Pancreas (tissue), 10 donors: Measurements from ENCODE around the gene ZNF593. TPM values are rescaled to one million over a fixed set of nuclear protein-coding genes. Genes with fewer than 3 reads are reported as not detected.

Experiments
- ATAC-seq, 4 donors: fragments of 200-7000 bp; cut with Tn5 transposase; one replicate each; pipeline versions ENCODE4 v1.8.0 to v1.9.1; 2020; ENCODE audit warnings: mild to moderate bottlenecking in 4 of 4, moderate library complexity in 4 of 4
- DNase-seq, 6 donors: peaks; one replicate each; pipeline ENCODE4 v3.0.0-alpha.2; 2020
- FAIRE-seq: peaks from 2 replicates; lab custom pipeline; 2012; peaks lifted over from hg19 to GRCh38; lab: Jason Lieb, UNC
- H3K27ac ChIP-seq, 4 donors: fragments of 200-600 bp; sonication (generic); 1 replicate in 3 of 4; 2 replicates in 1 of 4; pipeline versions ENCODE4 v1.5.0 to v1.8.0; 2020
- H3K27me3 ChIP-seq, 4 donors: fragments of 200-600 bp; one replicate each; pipeline ENCODE4 v1.8.0; 2021
- H3K36me3 ChIP-seq, 3 donors: fragments of 200-600 bp; sonication (generic) in 1 of 3; one replicate each; pipeline versions ENCODE4 v1.5.0 to v1.8.0; 2020 to 2021
- H3K4me1 ChIP-seq, 3 donors: fragments of 200-600 bp; one replicate each; pipeline ENCODE4 v1.8.0; 2021
- H3K4me3 ChIP-seq, 4 donors: fragments of 200-600 bp; sonication (generic) in 2 of 4; one replicate each; pipeline versions ENCODE4 v1.5.0 to v1.8.0; 2020 to 2021
- H3K9me3 ChIP-seq, 4 donors: fragments of 200-600 bp; one replicate each; pipeline ENCODE4 v1.8.0; 2021
- CTCF ChIP-seq, 4 donors: fragments of 200-600 bp; sonication (generic) in 3 of 4; IDR thresholded peaks; one replicate each; pipeline versions ENCODE4 v1.5.0 to v1.8.0; 2021; ENCODE audit warnings: antibody characterized with exemption in 4 of 4
- WGBS, 2 donors: extraction: QIAGEN DNeasy Blood & Tissue Kit; methylation state at CpG; one replicate each; pipeline ENCODE4 v1.1.7; 2013; 5-methylcytosine and 5-hydroxymethylcytosine counted together
- intact Hi-C, 3 donors: fragments of 100-400 bp; cut with DNase I; formaldehyde crosslinking; loops; one replicate each; pipeline versions ENCODE4 v1.11.1 to v1.14.2; 2022
- polyA plus RNA-seq, 2 donors: library from polyadenylated mRNA; stranded (reverse); fragments of 200-250 nt; gene quantifications; one replicate each; pipeline ENCODE4 v1.2.3, GENCODE V29; 2013
- total RNA-seq, 6 donors: library from RNA; stranded (reverse); fragmentation: NEBNext Ultra II Directional in 4 of 6; extraction: Animal tissue kit (Norgen Biotek cat#: 25700) in 4 of 6; gene quantifications; one replicate each; pipeline versions ENCODE4 v1.2.1 to v1.2.4, GENCODE V29; 2021 to 2023
- donor health status: healthy with polysubstance abuse.
- donor health status: DM: no; HTN: no; CAD: no; lungs with moderate emphysema.
- donor health status: DM: no; HTN: no; CAD: no.
- donor health status: control.
- donor health status: control.
- donor health status: Bipolar disorder and iron deficiency.
- donor health status: DM: yes; HTN: yes; CAD: no.
- donor health status: DM: no; HTN: no; CAD: no.
- donor health status: DM: no; HTN: no; CAD: no.
- donor health status: DM: yes; HTN: yes; CAD: no.

ZNF593 gene
- total and polyA plus RNA-seq, 8 donors: 18.4 to 80.7 (median 22.8) TPM

- TF ChIP-seq CTCF (IDR thresholded peaks at IDR 0.05): no peak
- DNase-seq (no peak), FAIRE-seq (no peak), ATAC-seq (no peak)
- Histone ChIP-seq H3K4me1 (peaks cover 0 to 9% (median 9%) of the 10 kb centered on the region in 3 donors), H3K36me3 (no peaks in the 10 kb centered on the region), H3K4me3 (no peak overlapping the region), H3K27ac (no peak overlapping the region), H3K9me3 (no peaks in the 10 kb centered on the region), H3K27me3 (no peaks in the 10 kb centered on the region)
- intact Hi-C loops: no loop called here
- 72 to 82% methylated on average over 4 of the region's 4 CpGs for WGBS, 2 donors
Observed at GRCh38 chr1:26166719-26167281, 2.9 kb upstream of the ZNF593 start.

GRCh38 chr1:26168410-26169197 lies 1.1 kb upstream of the ZNF593 start, which contains the start of gene C1orf232:
C1orf232 (minus strand) TSS chr1:26168963; CDS start chr1:26168499, 464 bp downstream.
- H3K4me3 ChIP-seq: peak within 1 kb of the TSS; percentile 63 to 98 (median 94)
- DNase-seq (peak in 2 of 6 donors; percentile 68 to 81), ATAC-seq (no peak), FAIRE-seq (no peak)
- intact Hi-C loops: no loop called here
- H3K27ac ChIP-seq: peak within 1 kb of the TSS; percentile 67 to 85 (median 74)
- 60 to 66% methylated on average over 5 of the region's 5 CpGs for WGBS, 2 donors
- peaks cover 0 to 9% (median 9%) of the 10 kb centered on the region in 3 donors for H3K4me1 ChIP-seq
- no peaks in the 10 kb centered on the region for H3K36me3 ChIP-seq
- no peak for TF ChIP-seq CTCF (IDR thresholded peaks at IDR 0.05)
- no peaks in the 10 kb centered on the region for H3K27me3 ChIP-seq
- no peaks in the 10 kb centered on the region for H3K9me3 ChIP-seq

- Histone ChIP-seq H3K27me3 (no peaks in the 10 kb centered on the region), H3K9me3 (no peaks in the 10 kb centered on the region), H3K4me3 (peak overlapping the region in 2 of 4 donors; percentile 94 to 98), H3K36me3 (no peaks in the 10 kb centered on the region), H3K27ac (peak overlapping the region in 3 of 4 donors; percentile 67 to 85 (median 80)), H3K4me1 (peaks cover 0 to 9% (median 9%) of the 10 kb centered on the region in 3 donors)
- 45 to 51% methylated on average over 4 of the region's 4 CpGs for WGBS, 2 donors
- FAIRE-seq: no peak
- ATAC-seq: no peak
- no peak for TF ChIP-seq CTCF (IDR thresholded peaks at IDR 0.05)
- intact Hi-C loops: no loop called here
- DNase-seq: no peak
Observed at GRCh38 chr1:26169198-26169554, 532 bp upstream of the ZNF593 start.

GRCh38 chr1:26170472-26170821 lies 739 bp downstream of the ZNF593 start:
- no peaks in the 10 kb centered on the region for H3K27me3 ChIP-seq
- intact Hi-C loops: loop anchor here in 1 of 3 donors (10.0 kb wide), 1 partner anchor 64 kb away; the partner anchor contains the start of gene CEP85
- DNase-seq (peak in 1 of 6 donors; percentile 33), FAIRE-seq (no peak), ATAC-seq (peak; percentile 11 to 50 (median 22))
- TF ChIP-seq CTCF (IDR thresholded peaks at IDR 0.05): no peak
- H3K9me3 ChIP-seq: no peaks in the 10 kb centered on the region
- peaks cover 0 to 9% (median 9%) of the 10 kb centered on the region in 3 donors for H3K4me1 ChIP-seq
- H3K36me3 ChIP-seq: no peaks in the 10 kb centered on the region
- H3K4me3 ChIP-seq: peak overlapping the region; percentile 63 to 98 (median 94)
- no peak overlapping the region for H3K27ac ChIP-seq
- WGBS, 2 donors: 51 to 57% methylated on average over 9 of the region's 9 CpGs
